ENCODE data around the gene DNTT.
"Not testable (repeated sequence)": the region's sequence is repeated elsewhere in the genome, so short reads cannot be mapped to it uniquely, and the experiment has no call there.

Gene DNTT

GRCh38 chr10:96287392-96288105, 16.7 kb upstream of the DNTT start:
- Histone ChIP-seq H3K36me3 (ENCODE audit: insufficient read depth, low read length) (no peaks in the 10 kb centered on the region), H3K9ac (ENCODE audit: low read depth, low read length) (no peak overlapping the region), H3K4me1 (ENCODE audit: insufficient read depth, low read length) (peaks cover 7% of the 10 kb centered on the region; the same call in 1 of the 2 replicates), H3K9me3 (ENCODE audit: control insufficient read depth, insufficient read depth, low read length) (no peaks in the 10 kb centered on the region)

GRCh38 chr10:96288151-96288621, 16.0 kb upstream of the DNTT start:
- Histone ChIP-seq H3K36me3 (ENCODE audit: insufficient read depth, low read length) (no peaks in the 10 kb centered on the region), H3K9me3 (ENCODE audit: control insufficient read depth, insufficient read depth, low read length) (no peaks in the 10 kb centered on the region), H3K4me1 (ENCODE audit: insufficient read depth, low read length) (peaks cover 13% of the 10 kb centered on the region; the same call in 1 of the 2 replicates), H3K9ac (ENCODE audit: low read depth, low read length) (no peak overlapping the region)

GRCh38 chr10:96289218-96289910, 14.9 kb upstream of the DNTT start:
- H3K4me1 ChIP-seq (ENCODE audit: insufficient read depth, low read length) = peaks cover 16% of the 10 kb centered on the region
- H3K9ac ChIP-seq (ENCODE audit: low read depth, low read length) = no peak overlapping the region

GRCh38 chr10:96290368-96291133, 13.7 kb upstream of the DNTT start:
- H3K36me3 ChIP-seq (ENCODE audit: insufficient read depth, low read length) = no peaks in the 10 kb centered on the region
- no peak overlapping the region for H3K9ac ChIP-seq (ENCODE audit: low read depth, low read length)

More at GRCh38 chr10:96289218-96289910, 14.9 kb upstream of the DNTT start:
- H3K9me3 ChIP-seq (ENCODE audit: control insufficient read depth, insufficient read depth, low read length) = no peaks in the 10 kb centered on the region
- H3K36me3 ChIP-seq (ENCODE audit: insufficient read depth, low read length) = no peaks in the 10 kb centered on the region

GRCh38 chr10:96292971-96293920, 11.0 kb upstream of the DNTT start:
- Histone ChIP-seq H3K36me3 (ENCODE audit: insufficient read depth, low read length) (no peaks in the 10 kb centered on the region), H3K4me1 (ENCODE audit: insufficient read depth, low read length) (peaks cover 9% of the 10 kb centered on the region), H3K9me3 (ENCODE audit: control insufficient read depth, insufficient read depth, low read length) (no peaks in the 10 kb centered on the region), H3K9ac (ENCODE audit: low read depth, low read length) (no peak overlapping the region)

More at GRCh38 chr10:96290368-96291133, 13.7 kb upstream of the DNTT start:
- Histone ChIP-seq H3K9me3 (ENCODE audit: control insufficient read depth, insufficient read depth, low read length) (no peaks in the 10 kb centered on the region), H3K4me1 (ENCODE audit: insufficient read depth, low read length) (peaks cover 13% of the 10 kb centered on the region)

GRCh38 chr10:96295475-96295874, 8.8 kb upstream of the DNTT start:
- no peaks in the 10 kb centered on the region for H3K36me3 ChIP-seq (ENCODE audit: insufficient read depth, low read length)
- no peak overlapping the region for H3K9ac ChIP-seq (ENCODE audit: low read depth, low read length)
- H3K4me1 ChIP-seq (ENCODE audit: insufficient read depth, low read length) = peaks cover 9% of the 10 kb centered on the region
- no peaks in the 10 kb centered on the region for H3K9me3 ChIP-seq (ENCODE audit: control insufficient read depth, insufficient read depth, low read length)

- H3K9me3 ChIP-seq (ENCODE audit: control insufficient read depth, insufficient read depth, low read length) = no peaks in the 10 kb centered on the region
- H3K36me3 ChIP-seq (ENCODE audit: insufficient read depth, low read length) = no peaks in the 10 kb centered on the region
- no peak overlapping the region for H3K9ac ChIP-seq (ENCODE audit: low read depth, low read length)
- peaks cover 13% of the 10 kb centered on the region for H3K4me1 ChIP-seq (ENCODE audit: insufficient read depth, low read length)
Measured at GRCh38 chr10:96297486-96297885, 6.7 kb upstream of the DNTT start.

GRCh38 chr10:96298362-96298761, 5.9 kb upstream of the DNTT start:
- Histone ChIP-seq H3K36me3 (ENCODE audit: insufficient read depth, low read length) (no peaks in the 10 kb centered on the region), H3K4me1 (ENCODE audit: insufficient read depth, low read length) (peaks cover 7% of the 10 kb centered on the region; the same call in 1 of the 2 replicates), H3K9me3 (ENCODE audit: control insufficient read depth, insufficient read depth, low read length) (no peaks in the 10 kb centered on the region), H3K9ac (ENCODE audit: low read depth, low read length) (no peak overlapping the region)

GRCh38 chr10:96299383-96299782, 4.9 kb upstream of the DNTT start:
- Histone ChIP-seq H3K36me3 (ENCODE audit: insufficient read depth, low read length) (no peaks in the 10 kb centered on the region; the same call in 1 of the 2 replicates), H3K9ac (ENCODE audit: low read depth, low read length) (no peak overlapping the region), H3K4me1 (ENCODE audit: insufficient read depth, low read length) (0 out of 2 replicates have a peak, but pooled peaks cover 5% of the 10 kb centered on the region), H3K9me3 (ENCODE audit: control insufficient read depth, insufficient read depth, low read length) (no peaks in the 10 kb centered on the region)

- H3K9ac ChIP-seq (ENCODE audit: low read depth, low read length) = no peak overlapping the region
- no peaks in the 10 kb centered on the region for H3K9me3 ChIP-seq (ENCODE audit: control insufficient read depth, insufficient read depth, low read length)
- peaks cover 8% of the 10 kb centered on the region; the same call in 1 of the 2 replicates for H3K4me1 ChIP-seq (ENCODE audit: insufficient read depth, low read length)
- H3K36me3 ChIP-seq (ENCODE audit: insufficient read depth, low read length) = no peaks in the 10 kb centered on the region; the same call in 1 of the 2 replicates
Measured at GRCh38 chr10:96301616-96302015, 2.6 kb upstream of the DNTT start.

GRCh38 chr10:96305019-96305418, 785 bp downstream of the DNTT start:
- Histone ChIP-seq H3K36me3 (ENCODE audit: insufficient read depth, low read length) (no peaks in the 10 kb centered on the region; the same call in 1 of the 2 replicates), H3K4me1 (ENCODE audit: insufficient read depth, low read length) (peaks cover 32% of the 10 kb centered on the region), H3K9ac (ENCODE audit: low read depth, low read length) (no peak overlapping the region), H3K9me3 (ENCODE audit: control insufficient read depth, insufficient read depth, low read length) (no peaks in the 10 kb centered on the region)

- Histone ChIP-seq H3K4me1 (ENCODE audit: insufficient read depth, low read length) (peaks cover 46% of the 10 kb centered on the region), H3K36me3 (ENCODE audit: insufficient read depth, low read length) (no peaks in the 10 kb centered on the region; the same call in 1 of the 2 replicates), H3K9me3 (ENCODE audit: control insufficient read depth, insufficient read depth, low read length) (no peaks in the 10 kb centered on the region), H3K9ac (ENCODE audit: low read depth, low read length) (no peak overlapping the region)
Measured at GRCh38 chr10:96306516-96306915, 2.3 kb downstream of the DNTT start.

- Histone ChIP-seq H3K4me1 (ENCODE audit: insufficient read depth, low read length) (peaks cover 48% of the 10 kb centered on the region), H3K9ac (ENCODE audit: low read depth, low read length) (0 out of 2 replicates have a peak overlapping the region, but pooled peaks have one; percentile 2)
- H3K36me3 ChIP-seq (ENCODE audit: insufficient read depth, low read length); H3K9me3 ChIP-seq (ENCODE audit: control insufficient read depth, insufficient read depth, low read length): not testable (repeated sequence)
Measured at GRCh38 chr10:96308854-96309253, 4.6 kb downstream of the DNTT start.

All from ES-I3 (cell line).